ENCODE results near the gene EXOC4.

- TF ChIP-seq GATA3 (IDR thresholded peaks at IDR 0.05; ENCODE audit: low read depth, low read length) = no peak
- TF ChIP-seq GATA2 (IDR thresholded peaks at IDR 0.05; ENCODE audit: low read depth, low read length) = no peak
Observed at GRCh38 chr7:133688483-133689239, 435.8 kb downstream of the EXOC4 start.

Measured in SH-SY5Y (cell line).